CD4-positive, alpha-beta T cell (primary cell): Measurements from ENCODE around the gene B3GAT3. TPM values are rescaled to one million over a fixed set of nuclear protein-coding genes. Genes with fewer than 3 reads are reported as not detected.

Experiments
- ATAC-seq: fragments of 200-7000 bp; cut with Tn5 transposase; one replicate; pipeline ENCODE4 v1.10.0; 2022; ENCODE audit warnings: mild to moderate bottlenecking; ENCODE audit not compliant: poor library complexity
- CTCF ChIA-PET: fragments of 350-600 bp; sonication (Branson Sonifier 250); formaldehyde crosslinking; loops from one replicate; lab custom pipeline; 2021; ENCODE audit warnings: antibody characterized with exemption, inconsistent platforms; lab: Charles Lee
- POLR2A ChIA-PET: fragments of 350-600 bp; sonication (Branson Sonifier 250); formaldehyde crosslinking; loops from one replicate; lab custom pipeline; 2021; ENCODE audit warnings: antibody characterized with exemption, inconsistent platforms; lab: Charles Lee
- DNase-seq, 14 experiments: peaks; one replicate each; pipeline ENCODE4 v3.0.0-alpha.2; 2013 to 2020; ENCODE audit warnings: mixed read lengths in 2 of 14
- H3K27ac ChIP-seq, 2 donors: one replicate each; pipeline versions ENCODE4 v1.5.1 to v1.7.0; 2013; ENCODE audit warnings: low read length in 2 of 2, low read depth in 1 of 2, mild to moderate bottlenecking in 1 of 2
- H3K27me3 ChIP-seq, 2 experiments: 1 replicate in 1 of 2; 2 replicates in 1 of 2; pipeline versions ENCODE4 v1.6.1 to v1.7.0; 2013; ENCODE audit warnings: low read length in 2 of 2, control low read depth in 1 of 2, mild to moderate bottlenecking in 1 of 2, moderate library complexity in 1 of 2; ENCODE audit not compliant: insufficient read depth in 2 of 2, control insufficient read depth in 1 of 2
- H3K36me3 ChIP-seq: one replicate; pipeline ENCODE4 v1.6.1; 2013; ENCODE audit warnings: low read length, control low read depth; ENCODE audit not compliant: insufficient read depth
- H3K4me1 ChIP-seq: one replicate; pipeline ENCODE4 v1.6.1; 2013; ENCODE audit warnings: low read length, control low read depth; ENCODE audit not compliant: insufficient read depth
- H3K4me3 ChIP-seq: one replicate; pipeline ENCODE4 v1.5.1; 2013; ENCODE audit warnings: mild to moderate bottlenecking, low read length, moderate library complexity
- H3K9me3 ChIP-seq, 2 experiments: 1 replicate in 1 of 2; 2 replicates in 1 of 2; pipeline versions ENCODE4 v1.6.1 to v1.7.0; 2013; ENCODE audit warnings: low read length in 2 of 2, mild to moderate bottlenecking in 2 of 2, control low read depth in 1 of 2, moderate library complexity in 1 of 2; ENCODE audit not compliant: control insufficient read depth in 1 of 2, insufficient read depth in 1 of 2
- H3K27ac Mint-ChIP-seq: one replicate; pipeline ENCODE4 v1.8.0; 2020; ENCODE audit warnings: mixed read lengths
- H3K27me3 Mint-ChIP-seq: one replicate; pipeline ENCODE4 v1.8.0; 2021; ENCODE audit warnings: mixed read lengths
- H3K36me3 Mint-ChIP-seq: one replicate; pipeline ENCODE4 v1.8.0; 2021; ENCODE audit warnings: low read depth, mixed read lengths
- H3K4me1 Mint-ChIP-seq: one replicate; pipeline ENCODE4 v1.8.0; 2021; ENCODE audit warnings: low read depth, mixed read lengths
- H3K4me3 Mint-ChIP-seq: one replicate; pipeline ENCODE4 v1.8.0; 2020; ENCODE audit warnings: mild to moderate bottlenecking, mixed read lengths
- H3K9me3 Mint-ChIP-seq: one replicate; pipeline ENCODE4 v1.8.0; 2020; ENCODE audit warnings: mixed read lengths
- intact Hi-C, 2 experiments: fragments of 100-400 bp; cut with DNase I in 1 of 2; cut with micrococcal nuclease in 1 of 2; formaldehyde crosslinking; loops; one replicate each; pipeline versions ENCODE4 v1.15.1 to v1.9.0; 2023 to 2025; cut with DNase I, micrococcal nuclease
- total RNA-seq, 174 experiments: library from RNA in 2 of 174; stranded (reverse) in 2 of 174; gene quantifications; one replicate each; pipeline ENCODE4 v1.2.3 and lab custom pipeline; 2021 to 2026
- TF ChIP-seq, protein P1 (sequence below): fragments of 200-600 bp; IDR thresholded peaks from one replicate; pipeline ENCODE4 v1.8.0; 2022; ENCODE audit warnings: antibody characterized with exemption, mild to moderate bottlenecking

Gene B3GAT3
- total RNA-seq, 2 experiments from 2014 or later, result 47.2 to 49.5 TPM

GRCh38 chr11:62592989-62593421, 28.8 kb downstream of the B3GAT3 start:
- Mint-ChIP-seq H3K9me3 (no peaks in the 10 kb centered on the region), H3K4me1 (peaks cover 71% of the 10 kb centered on the region), H3K4me3 (peak overlapping the region; percentile 51), H3K27me3 (no peaks in the 10 kb centered on the region), H3K27ac (peak overlapping the region; percentile 89), H3K36me3 (peaks cover 73% of the 10 kb centered on the region)
- ChIA-PET CTCF (interaction anchor here (0.6 to 2.6 kb wide), 9 partner anchors 8 to 168 kb away, joined by 3 to 20 read pairs (median 7); partner anchors contain the start of genes EML3, GANAB, MTA2 and ROM1), POLR2A (interaction anchor here (0.6 to 4.4 kb wide), 21 partner anchors 7 to 288 kb away, joined by 3 to 177 read pairs (median 50); partner anchors contain the start of genes AHNAK, B3GAT3, BSCL2 and C11orf98)
- Histone ChIP-seq H3K27me3 (no peaks in the 10 kb centered on the region), H3K9me3 (no peaks in the 10 kb centered on the region), H3K27ac (peak overlapping the region; percentile 95 to 97), H3K36me3 (peaks cover 58% of the 10 kb centered on the region), H3K4me1 (peaks cover 54% of the 10 kb centered on the region), H3K4me3 (no peak overlapping the region)
- DNase-seq (no peak), ATAC-seq (no peak)
- TF ChIP-seq, protein P1, sequence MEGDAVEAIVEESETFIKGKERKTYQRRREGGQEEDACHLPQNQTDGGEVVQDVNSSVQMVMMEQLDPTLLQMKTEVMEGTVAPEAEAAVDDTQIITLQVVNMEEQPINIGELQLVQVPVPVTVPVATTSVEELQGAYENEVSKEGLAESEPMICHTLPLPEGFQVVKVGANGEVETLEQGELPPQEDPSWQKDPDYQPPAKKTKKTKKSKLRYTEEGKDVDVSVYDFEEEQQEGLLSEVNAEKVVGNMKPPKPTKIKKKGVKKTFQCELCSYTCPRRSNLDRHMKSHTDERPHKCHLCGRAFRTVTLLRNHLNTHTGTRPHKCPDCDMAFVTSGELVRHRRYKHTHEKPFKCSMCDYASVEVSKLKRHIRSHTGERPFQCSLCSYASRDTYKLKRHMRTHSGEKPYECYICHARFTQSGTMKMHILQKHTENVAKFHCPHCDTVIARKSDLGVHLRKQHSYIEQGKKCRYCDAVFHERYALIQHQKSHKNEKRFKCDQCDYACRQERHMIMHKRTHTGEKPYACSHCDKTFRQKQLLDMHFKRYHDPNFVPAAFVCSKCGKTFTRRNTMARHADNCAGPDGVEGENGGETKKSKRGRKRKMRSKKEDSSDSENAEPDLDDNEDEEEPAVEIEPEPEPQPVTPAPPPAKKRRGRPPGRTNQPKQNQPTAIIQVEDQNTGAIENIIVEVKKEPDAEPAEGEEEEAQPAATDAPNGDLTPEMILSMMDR, result no peak
- intact Hi-C loops, result loop anchor here (1.0 to 5.0 kb wide), 9 partner anchors 7 to 269 kb away; partner anchors contain the start of genes LBHD1 (in 2 of the 2), UQCC3 (in 2 of the 2), BSCL2 (in 1 of the 2) and EML3 (in 1 of the 2)

- no peak for DNase-seq
- Mint-ChIP-seq H3K36me3 (peaks cover 73% of the 10 kb centered on the region), H3K9me3 (no peaks in the 10 kb centered on the region)
Observed at GRCh38 chr11:62592146-62592815, 29.5 kb downstream of the B3GAT3 start.

More at GRCh38 chr11:62592146-62592815, 29.5 kb downstream of the B3GAT3 start:
- ChIA-PET CTCF (interaction anchor here (0.7 to 2.6 kb wide), 18 partner anchors 9 to 289 kb away, joined by 3 to 20 read pairs (median 8); partner anchors contain the start of genes B3GAT3, C11orf98, CSKMT and EEF1G), POLR2A (interaction anchor here (0.8 to 4.4 kb wide), 53 partner anchors 8 to 1247 kb away, joined by 3 to 177 read pairs (median 10); partner anchors contain the start of genes AHNAK, B3GAT3, BSCL2 and C11orf98)
- peaks cover 58% of the 10 kb centered on the region for H3K36me3 ChIP-seq
- intact Hi-C loops, result loop anchor here (1.0 to 5.0 kb wide), 8 partner anchors 8 to 270 kb away; partner anchors contain the start of genes LBHD1 (in 2 of the 2), UQCC3 (in 2 of the 2), BSCL2 (in 1 of the 2) and EML3 (in 1 of the 2)
- TF ChIP-seq, protein P1, result no peak
- H3K4me3 Mint-ChIP-seq, result peak overlapping the region; percentile 91
- H3K27ac ChIP-seq, result peak overlapping the region; percentile 95 to 97
- H3K27me3 ChIP-seq, result no peaks in the 10 kb centered on the region
- H3K9me3 ChIP-seq, result no peaks in the 10 kb centered on the region
- peak overlapping the region; percentile 98 for H3K4me3 ChIP-seq
- ATAC-seq, result no peak
- peaks cover 72% of the 10 kb centered on the region for H3K4me1 Mint-ChIP-seq
- H3K27ac Mint-ChIP-seq, result peak overlapping the region; percentile 89
- peaks cover 47% of the 10 kb centered on the region for H3K4me1 ChIP-seq
- H3K27me3 Mint-ChIP-seq, result no peaks in the 10 kb centered on the region
